ENCODE results near the gene STK40.

DNA sequence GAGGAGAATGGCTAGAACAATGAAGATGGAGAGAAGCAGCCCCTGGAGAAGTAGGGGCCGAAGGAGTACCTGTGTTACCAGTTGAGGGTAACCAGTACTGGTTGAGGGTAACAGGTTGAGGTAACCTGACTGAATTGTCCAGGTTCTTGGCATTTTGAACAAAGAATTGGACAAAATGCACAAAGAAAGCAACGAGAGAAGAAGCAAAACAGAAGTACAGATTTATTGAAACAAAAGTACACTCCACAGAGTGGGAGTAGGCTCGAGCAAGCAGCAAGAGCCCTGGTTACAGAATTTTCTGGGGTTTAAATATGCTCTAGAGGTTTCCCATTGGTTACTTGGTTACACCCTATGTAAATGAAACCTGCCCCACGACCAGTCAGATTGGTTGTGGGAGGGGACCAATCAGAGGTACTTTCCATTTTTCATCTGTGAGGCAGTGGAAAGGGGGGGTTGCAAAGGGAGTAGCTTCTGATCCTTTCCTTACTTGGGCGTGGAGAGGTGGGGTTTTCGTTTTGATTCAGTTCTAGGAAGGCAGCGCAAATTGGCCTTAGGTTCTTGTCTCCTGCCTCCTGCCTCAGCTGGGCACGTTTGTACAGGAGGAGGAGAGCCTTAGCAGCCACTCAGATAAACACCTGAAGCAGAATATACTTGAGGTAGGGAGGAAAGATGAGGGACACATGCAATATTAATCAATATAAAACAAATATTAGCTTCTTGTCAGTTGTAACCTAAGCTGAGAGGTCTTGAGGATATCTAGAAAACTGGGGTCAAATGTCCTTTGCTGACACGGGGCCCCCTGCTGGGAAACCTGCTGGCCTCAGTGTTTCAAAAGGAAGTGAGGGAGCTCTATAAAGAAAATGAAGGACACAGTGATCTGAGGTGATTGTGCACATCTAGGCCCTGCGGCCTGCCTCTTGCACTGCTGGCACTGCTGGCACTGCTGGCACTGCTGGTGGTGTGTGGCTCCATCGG is 26.2 kb upstream of the STK40 start:
- TF ChIP-seq, protein P1, sequence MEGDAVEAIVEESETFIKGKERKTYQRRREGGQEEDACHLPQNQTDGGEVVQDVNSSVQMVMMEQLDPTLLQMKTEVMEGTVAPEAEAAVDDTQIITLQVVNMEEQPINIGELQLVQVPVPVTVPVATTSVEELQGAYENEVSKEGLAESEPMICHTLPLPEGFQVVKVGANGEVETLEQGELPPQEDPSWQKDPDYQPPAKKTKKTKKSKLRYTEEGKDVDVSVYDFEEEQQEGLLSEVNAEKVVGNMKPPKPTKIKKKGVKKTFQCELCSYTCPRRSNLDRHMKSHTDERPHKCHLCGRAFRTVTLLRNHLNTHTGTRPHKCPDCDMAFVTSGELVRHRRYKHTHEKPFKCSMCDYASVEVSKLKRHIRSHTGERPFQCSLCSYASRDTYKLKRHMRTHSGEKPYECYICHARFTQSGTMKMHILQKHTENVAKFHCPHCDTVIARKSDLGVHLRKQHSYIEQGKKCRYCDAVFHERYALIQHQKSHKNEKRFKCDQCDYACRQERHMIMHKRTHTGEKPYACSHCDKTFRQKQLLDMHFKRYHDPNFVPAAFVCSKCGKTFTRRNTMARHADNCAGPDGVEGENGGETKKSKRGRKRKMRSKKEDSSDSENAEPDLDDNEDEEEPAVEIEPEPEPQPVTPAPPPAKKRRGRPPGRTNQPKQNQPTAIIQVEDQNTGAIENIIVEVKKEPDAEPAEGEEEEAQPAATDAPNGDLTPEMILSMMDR (conservative IDR thresholded peaks at IDR 0.05 in 1 of 2, IDR thresholded peaks at IDR 0.05 in 1 of 2; ENCODE audit: extremely low read depth in 1 of 2, insufficient read depth in 1 of 2, low read depth in 1 of 2, low read length in 2 of 2): peak in 1 of 2 donors; percentile 2
- TF ChIP-seq EZH2 (IDR thresholded peaks at IDR 0.05; ENCODE audit: borderline replicate concordance, low read length): no peak

Measured in mammary epithelial cell (primary cell).